HG02938 (cell line): Measurements from ENCODE around the gene ALKBH6.
"Not testable (repeated sequence)": the region's sequence is repeated elsewhere in the genome, so short reads cannot be mapped to it uniquely, and the experiment has no call there.

ENCODE experiments used
- ATAC-seq: cut with Tn5 transposase; IDR thresholded peaks from one replicate; pipeline ENCODE4 v1.9.1; 2021; ENCODE audit warnings: mild to moderate bottlenecking, moderate library complexity; ENCODE audit not compliant: unreplicated experiment

The ALKBH6 gene

GRCh38 chr19:36014012-36014924 is at the start of gene ALKBH6:
TSS of gene ALKBH6 (minus strand) at chr19:36014213. CDS start at chr19:36013397, 816 bp downstream.
- peak; percentile 97 for ATAC-seq

GRCh38 chr19:36061367-36061766 is 47.4 kb upstream of the ALKBH6 start:
- ATAC-seq = no peak

GRCh38 chr19:36060430-36060829 is 46.4 kb upstream of the ALKBH6 start:
- no peak for ATAC-seq

- no peak for ATAC-seq
Observed at GRCh38 chr19:36059180-36059910, 45.3 kb upstream of the ALKBH6 start.

GRCh38 chr19:36058481-36059179 is 44.6 kb upstream of the ALKBH6 start:
- no peak for ATAC-seq

GRCh38 chr19:36054733-36055686 is 41.0 kb upstream of the ALKBH6 start, which contains the start of gene WDR62:
TSS of gene WDR62 (plus strand) at chr19:36054897. CDS start at chr19:36054972, 75 bp downstream.
- ATAC-seq = peak; percentile 60

GRCh38 chr19:36054119-36054732 is 40.2 kb upstream of the ALKBH6 start, which contains the start of gene THAP8:
TSS of gene THAP8 (minus strand) at chr19:36054285. CDS start at chr19:36054217, 68 bp downstream.
- ATAC-seq = peak; percentile 78

- no peak for ATAC-seq
Observed at GRCh38 chr19:36051637-36052036, 37.6 kb upstream of the ALKBH6 start.

- ATAC-seq = no peak
Observed at GRCh38 chr19:36051236-36051635, 37.2 kb upstream of the ALKBH6 start.

GRCh38 chr19:36049080-36049698 is 35.2 kb upstream of the ALKBH6 start:
- no peak for ATAC-seq

- ATAC-seq = no peak
Observed at GRCh38 chr19:36047835-36048234, 33.8 kb upstream of the ALKBH6 start.

- ATAC-seq = no peak
Observed at GRCh38 chr19:36046443-36047050, 32.5 kb upstream of the ALKBH6 start.

- no peak for ATAC-seq
Observed at GRCh38 chr19:36043952-36044351, 29.9 kb upstream of the ALKBH6 start.

GRCh38 chr19:36041831-36042230 is 27.8 kb upstream of the ALKBH6 start:
- no peak for ATAC-seq

- ATAC-seq = not testable (repeated sequence)
Observed at GRCh38 chr19:36041092-36041491, 27.1 kb upstream of the ALKBH6 start.

GRCh38 chr19:36040495-36040894 is 26.5 kb upstream of the ALKBH6 start:
- ATAC-seq = no peak

GRCh38 chr19:36032251-36033104 is 18.5 kb upstream of the ALKBH6 start, which contains the start of gene CLIP3:
TSS of gene CLIP3 (minus strand) at chr19:36032873. CDS start at chr19:36032357, 516 bp downstream.
- ATAC-seq = no peak

GRCh38 chr19:36031308-36031707 is 17.3 kb upstream of the ALKBH6 start:
- ATAC-seq = no peak
